IMR-90 (cell line): ENCODE data around the gene NUP43. TPM values are rescaled to one million over a fixed set of nuclear protein-coding genes. Genes with fewer than 3 reads are reported as not detected.

Source experiments
- ATAC-seq: fragments of 200-7000 bp; cut with Tn5 transposase; 2 replicates; pipeline ENCODE4 v1.9.1; 2020; ENCODE audit warnings: low read depth, mild to moderate bottlenecking, moderate library complexity
- Bru-seq: library from RNA; stranded (reverse); fragments of 400-500 nt; gene quantifications from one replicate; lab custom pipeline; 2021; lab: Mats Ljungman, UMichigan
- BruChase-seq, 2 experiments: library from RNA; stranded (reverse); fragments of 400-500 nt; gene quantifications; one replicate each; lab custom pipeline; 2021; lab: Mats Ljungman, UMichigan
- BruUV-seq: library from RNA; stranded (reverse); fragments of 400-500 nt; replicated peaks from 2 replicates; lab custom pipeline; 2021; lab: Mats Ljungman, UMichigan
- CTCF ChIA-PET: fragments of 300-600 bp; formaldehyde crosslinking; extraction: SDS; loops from one replicate; lab custom pipeline; 2021; ENCODE audit warnings: antibody characterized with exemption; lab: Yijun Ruan, JAX
- POLR2A ChIA-PET: fragments of 300-600 bp; sonication (Branson Sonifier 250); formaldehyde crosslinking; loops from one replicate; lab custom pipeline; 2022; ENCODE audit warnings: antibody characterized with exemption; ENCODE audit not compliant: unreplicated experiment; lab: Charles Lee
- DNase-seq: peaks from one replicate; pipeline ENCODE4 v3.0.0; 2013
- H2AFZ ChIP-seq: replicated peaks from 2 replicates; pipeline ENCODE3; 2013; ENCODE audit warnings: low read length, mild to moderate bottlenecking; ENCODE audit not compliant: poor library complexity
- H2AK5ac ChIP-seq: 2 replicates; pipeline ENCODE4 v1.6.1; 2013; ENCODE audit warnings: low read depth, low read length, inconsistent platforms
- H2AK9ac ChIP-seq: replicated peaks from 2 replicates; pipeline ENCODE3; 2013; ENCODE audit warnings: mild to moderate bottlenecking, low read depth, low read length, moderate library complexity; ENCODE audit not compliant: poor library complexity
- H2BK120ac ChIP-seq: 2 replicates; pipeline ENCODE4 v1.6.1; 2013; ENCODE audit warnings: low read depth, low read length, inconsistent platforms
- H2BK15ac ChIP-seq: 3 replicates; pipeline ENCODE4 v1.6.1; 2013; ENCODE audit warnings: low read depth, low read length, inconsistent platforms
- H2BK20ac ChIP-seq: 2 replicates; pipeline ENCODE4 v1.6.1; 2013; ENCODE audit warnings: low read depth, mild to moderate bottlenecking, inconsistent platforms, low read length, moderate library complexity
- H2BK5ac ChIP-seq: 2 replicates; pipeline ENCODE4 v1.6.1; 2013; ENCODE audit warnings: mild to moderate bottlenecking, low read depth, low read length, inconsistent platforms; ENCODE audit not compliant: poor library complexity, severe bottlenecking
- H3K14ac ChIP-seq: replicated peaks from 2 replicates; pipeline ENCODE4 v1.6.1; 2013; ENCODE audit warnings: low read depth, low read length, inconsistent platforms
- H3K18ac ChIP-seq: 2 replicates; pipeline ENCODE4 v1.6.1; 2013; ENCODE audit warnings: low read depth, low read length, control low read depth
- H3K23ac ChIP-seq: 2 replicates; pipeline ENCODE4 v1.6.1; 2013; ENCODE audit warnings: low read depth, low read length, inconsistent platforms
- H3K27ac ChIP-seq: 2 replicates; pipeline ENCODE4 v1.5.1; 2013; ENCODE audit warnings: mild to moderate bottlenecking, control low read depth, low read length; ENCODE audit not compliant: insufficient read depth
- H3K27me3 ChIP-seq: 2 replicates; pipeline ENCODE4 v1.6.1; 2013; ENCODE audit warnings: low read length; ENCODE audit not compliant: control insufficient read depth, insufficient read depth
- H3K36me3 ChIP-seq: 2 replicates; pipeline ENCODE4 v1.6.1; 2013; ENCODE audit warnings: low read length, mixed read lengths; ENCODE audit not compliant: control insufficient read depth, insufficient read depth
- H3K4ac ChIP-seq: 2 replicates; pipeline ENCODE4 v1.6.1; 2013; ENCODE audit warnings: low read depth, low read length, inconsistent platforms
- H3K4me1 ChIP-seq: 2 replicates; pipeline ENCODE4 v1.6.1; 2013; ENCODE audit warnings: low read length, mixed read lengths; ENCODE audit not compliant: control insufficient read depth, insufficient read depth
- H3K4me2 ChIP-seq: 2 replicates; pipeline ENCODE4 v1.6.1; 2013; ENCODE audit warnings: low read depth, mild to moderate bottlenecking, control low read depth, low read length, moderate library complexity
- H3K4me3 ChIP-seq: 2 replicates; pipeline ENCODE4 v1.5.1; 2013; ENCODE audit warnings: low read depth, mild to moderate bottlenecking, control low read depth, low read length, moderate library complexity; ENCODE audit not compliant: insufficient read depth
- H3K56ac ChIP-seq: 2 replicates; pipeline ENCODE4 v1.6.1; 2013; ENCODE audit warnings: low read length, inconsistent platforms; ENCODE audit not compliant: insufficient read depth; ENCODE audit errors: extremely low read depth
- H3K79me1 ChIP-seq, 2 experiments: 2 replicates each; pipeline ENCODE4 v1.6.1; 2013; ENCODE audit warnings: low read length in 2 of 2, inconsistent platforms in 1 of 2, low read depth in 1 of 2
- H3K9ac ChIP-seq: 2 replicates; pipeline ENCODE4 v1.6.1; 2013; ENCODE audit warnings: low read depth, low read length, control low read depth
- H3K9me1 ChIP-seq: 2 replicates; pipeline ENCODE4 v1.6.1; 2013; ENCODE audit warnings: low read length, inconsistent platforms; ENCODE audit not compliant: insufficient read depth
- H3K9me3 ChIP-seq: 2 replicates; pipeline ENCODE4 v1.6.1; 2013; ENCODE audit warnings: low read length; ENCODE audit not compliant: control insufficient read depth, insufficient read depth
- H4K20me1 ChIP-seq: 2 replicates; pipeline ENCODE4 v1.6.1; 2013; ENCODE audit warnings: low read length, inconsistent platforms; ENCODE audit not compliant: insufficient read depth
- H4K5ac ChIP-seq: 2 replicates; pipeline ENCODE4 v1.6.1; 2013; ENCODE audit warnings: mild to moderate bottlenecking, low read depth, low read length, control low read depth
- H4K8ac ChIP-seq, 2 experiments: 2 replicates each; pipeline ENCODE4 v1.6.1; 2013; ENCODE audit warnings: low read depth in 2 of 2, low read length in 2 of 2, control low read depth in 1 of 2, inconsistent platforms in 1 of 2
- H4K91ac ChIP-seq: 2 replicates; pipeline ENCODE4 v1.6.1; 2013; ENCODE audit warnings: low read depth, low read length, inconsistent platforms; ENCODE audit not compliant: insufficient read depth
- BHLHE40 ChIP-seq: fragments of 150-350 bp; IDR thresholded peaks from 2 replicates; pipeline ENCODE4 v1.6.1; 2016; ENCODE audit warnings: mild to moderate bottlenecking, low read depth, low read length
- CEBPB ChIP-seq: IDR thresholded peaks from 2 replicates; pipeline ENCODE4 v1.6.1; 2012; ENCODE audit warnings: low read depth, low read length, improper control_type of control experiment
- CHD1 ChIP-seq: IDR thresholded peaks from 2 replicates; pipeline ENCODE4 v1.6.1; 2012; ENCODE audit warnings: low read depth, low read length, improper control_type of control experiment
- MAFK ChIP-seq: IDR thresholded peaks from 2 replicates; pipeline ENCODE4 v1.6.1; 2012; ENCODE audit warnings: low read depth, low read length, improper control_type of control experiment
- MXI1 ChIP-seq: IDR thresholded peaks from 2 replicates; pipeline ENCODE4 v1.6.1; 2012; ENCODE audit warnings: low read depth, mild to moderate bottlenecking, low read length, moderate library complexity, borderline replicate concordance
- NFE2L2 ChIP-seq: fragments of 150-350 bp; IDR thresholded peaks from 2 replicates; pipeline ENCODE4 v1.6.1; 2016; ENCODE audit warnings: low read depth, mild to moderate bottlenecking, low read length
- POLR2A ChIP-seq: IDR thresholded peaks from 2 replicates; pipeline ENCODE4 v1.6.1; 2012; ENCODE audit warnings: mild to moderate bottlenecking, low read depth, low read length
- RAD21 ChIP-seq: IDR thresholded peaks from 2 replicates; pipeline ENCODE4 v1.6.1; 2012; ENCODE audit warnings: low read length, improper control_type of control experiment
- RFX5 ChIP-seq: IDR thresholded peaks from 2 replicates; pipeline ENCODE4 v1.8.0; 2012; ENCODE audit warnings: low read depth, mild to moderate bottlenecking, low read length, moderate library complexity
- WGBS, 2 experiments: methylation state at CpG; one replicate each; pipeline versions ENCODE4 v1.1.5 to v1.1.7; 2013; ENCODE audit warnings: missing lambda C conversion rate in 2 of 2; ENCODE audit not compliant: insufficient read length in 1 of 2; ENCODE audit errors: extremely low coverage in 2 of 2; 5-methylcytosine and 5-hydroxymethylcytosine counted together
- dilution Hi-C: fragments of 300-500 bp; cut with HindIII; formaldehyde crosslinking; loops from one replicate; pipeline ENCODE4 v1.14.3; 2018; ENCODE audit warnings: low sequenced_read_pairs; ENCODE audit not compliant: unreplicated experiment
- in situ Hi-C: fragments of 300-500 bp; cut with MboI; formaldehyde crosslinking; loops from 3 replicates; pipeline ENCODE4 v1.14.3; 2019; ENCODE audit warnings: low sequenced_read_pairs, inconsistent platforms, mixed read lengths
- intact Hi-C: fragments of 100-400 bp; cut with micrococcal nuclease; formaldehyde crosslinking; loops from 2 replicates; pipeline ENCODE4 v1.10.0; 2022
- long read RNA-seq: library from polyadenylated mRNA; unstranded; transcript quantifications from one replicate; pipeline ENCODE4 v2.0.0, GENCODE V29; 2021; ENCODE audit not compliant: unreplicated experiment
- polyA plus RNA-seq, 3 experiments: library from polyadenylated mRNA; depleted of rRNA; stranded (reverse); fragments of >200 nt; gene quantifications; 2 replicates each; pipeline ENCODE4 v1.2.3, GENCODE V29; 2012; ENCODE audit warnings: low replicate concordance in 1 of 3
- total RNA-seq: library from RNA; depleted of rRNA; stranded (reverse); fragments of >200 nt; gene quantifications from 2 replicates; pipeline ENCODE4 v1.2.3, GENCODE V29; 2012; rRNA removed
- TF ChIP-seq, protein P1 (sequence below): fragments of 150-350 bp; IDR thresholded peaks from 2 replicates; pipeline ENCODE4 v1.6.1; 2016; ENCODE audit warnings: low read depth, mild to moderate bottlenecking, low read length, moderate library complexity, borderline replicate concordance
- TF ChIP-seq, protein P2 (sequence below): conservative IDR thresholded peaks from 2 replicates; pipeline ENCODE4 v1.5.1; 2012; ENCODE audit warnings: mild to moderate bottlenecking, low read depth, low read length, improper control_type of control experiment

Gene NUP43, protein sequence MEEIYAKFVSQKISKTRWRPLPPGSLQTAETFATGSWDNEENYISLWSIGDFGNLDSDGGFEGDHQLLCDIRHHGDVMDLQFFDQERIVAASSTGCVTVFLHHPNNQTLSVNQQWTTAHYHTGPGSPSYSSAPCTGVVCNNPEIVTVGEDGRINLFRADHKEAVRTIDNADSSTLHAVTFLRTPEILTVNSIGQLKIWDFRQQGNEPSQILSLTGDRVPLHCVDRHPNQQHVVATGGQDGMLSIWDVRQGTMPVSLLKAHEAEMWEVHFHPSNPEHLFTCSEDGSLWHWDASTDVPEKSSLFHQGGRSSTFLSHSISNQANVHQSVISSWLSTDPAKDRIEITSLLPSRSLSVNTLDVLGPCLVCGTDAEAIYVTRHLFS
- total RNA-seq (35.0 and 40.5 TPM in 2 replicates), polyA plus RNA-seq (2012; rRNA removed) (7.7 and 14.2 TPM in 2 replicates), Bru-seq, nascent RNA (percentile 62 among the genes with signal in this experiment), BruChase-seq, experiment 1, labeled RNA remaining after a 6-hour chase (percentile 86 among the genes with signal in this experiment), BruChase-seq, experiment 2, labeled RNA remaining after a 2-hour chase (percentile 77 among the genes with signal in this experiment)
- 2.7 and 4.1 TPM in 2 replicates for polyA plus RNA-seq (2012; cell fraction: cytosol; rRNA removed)
- 3.4 and 16.8 TPM in 2 replicates for polyA plus RNA-seq (2012; cell fraction: nucleus; rRNA removed; ENCODE audit: low replicate concordance)
- long read RNA-seq, transcript NUP43-201 (8 exons, 3,874 nt) = major isoform, 8 of 9 reads
- long read RNA-seq, partial matches to known transcripts = 0 of 9 reads
- long read RNA-seq, other reads (novel, unspliced or antisense) = 1 of 9 reads

DNA sequence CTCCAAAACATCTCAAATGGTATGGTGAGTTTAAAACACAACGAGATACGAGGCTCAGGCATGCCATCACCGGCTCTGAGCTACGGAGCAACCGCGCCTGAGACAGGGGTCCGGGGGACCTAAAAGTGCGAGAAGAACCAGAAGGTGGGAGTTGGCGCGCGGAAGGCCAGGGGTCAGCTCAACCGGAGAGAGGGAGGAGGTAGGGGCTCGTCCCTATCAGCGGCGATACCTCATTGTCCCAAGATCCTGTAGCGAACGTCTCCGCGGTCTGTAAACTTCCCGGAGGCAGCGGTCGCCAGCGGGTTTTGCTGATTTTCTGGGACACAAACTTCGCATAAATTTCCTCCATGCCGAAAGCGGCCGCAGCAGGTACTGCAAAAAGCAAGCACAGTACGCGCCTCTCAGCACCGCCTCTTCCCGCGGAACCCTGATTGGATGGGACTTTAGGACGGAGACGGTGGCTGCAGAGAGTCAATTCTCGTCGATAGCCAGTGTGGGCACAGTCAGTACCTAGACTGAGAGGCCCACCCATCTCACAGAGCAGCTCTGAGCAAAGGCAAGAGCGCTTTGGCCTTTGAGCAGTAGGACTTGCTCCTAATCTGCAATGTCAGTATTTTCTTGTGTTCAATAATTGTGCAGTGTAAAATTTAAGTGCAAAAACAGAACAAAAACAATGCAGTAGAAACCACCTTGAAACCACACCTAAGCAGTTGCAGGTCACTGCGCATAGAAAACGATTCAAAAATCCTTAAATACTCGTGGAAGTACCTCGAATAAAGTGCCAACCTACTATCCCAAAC is at the start of gene NUP43:
Gene NUP43 (minus strand): TSS at position 383 of the 800 bp plus-strand sequence. CDS start 34 bp downstream, at position 349.
- H3K36me3 ChIP-seq = peaks cover 7% of the 10 kb centered on the region
- no peaks in the 10 kb centered on the region for H3K9me1 ChIP-seq
- peak within 1 kb of the TSS; percentile 91 for H2AFZ ChIP-seq
- peak within 1 kb of the TSS; percentile 53 for H3K56ac ChIP-seq
- H3K4me1 ChIP-seq = no peaks in the 10 kb centered on the region
- peak within 1 kb of the TSS; percentile 86 for H3K4me3 ChIP-seq
- intact Hi-C loops (no loop called here), in situ Hi-C loops (no loop called here), dilution Hi-C loops (no loop called here)
- BruUV-seq = no TSS peak
- peak within 1 kb of the TSS; percentile 71 for H2AK9ac ChIP-seq
- H3K27me3 ChIP-seq = no peaks in the 10 kb centered on the region
- peaks cover 4 to 26% of the 10 kb centered on the region in 2 experiments; a peak in 3 of 4 replicates for H3K79me1 ChIP-seq
- CTCF ChIA-PET = no interaction called here
- H3K4me2 ChIP-seq = peak within 1 kb of the TSS; percentile 77
- peaks cover 12% of the 10 kb centered on the region; the same call in 1 of the 2 replicates for H4K20me1 ChIP-seq
- H2BK120ac ChIP-seq = peak within 1 kb of the TSS; percentile 64; the same call in 1 of the 2 replicates
- H3K9me3 ChIP-seq = no peaks in the 10 kb centered on the region
- H2BK5ac ChIP-seq = peak within 1 kb of the TSS; percentile 75
- no peak within 1 kb of the TSS for H3K18ac ChIP-seq
- no peak within 1 kb of the TSS for H2BK20ac ChIP-seq
- H4K8ac ChIP-seq = peak within 1 kb of the TSS; percentile 91 to 100
- POLR2A ChIA-PET = no interaction called here
- 0 out of 3 replicates have a peak within 1 kb of the TSS, but pooled peaks have one; percentile 17 for H2BK15ac ChIP-seq
- H4K91ac ChIP-seq = peak within 1 kb of the TSS; percentile 83
- peak; percentile 95 for DNase-seq
- 8% methylated on average over 13 of the region's 41 CpGs; no CpG with 5 or more reads in 1 of the 2 experiments for WGBS, 2 experiments
- H2AK5ac ChIP-seq = peak within 1 kb of the TSS; percentile 71; the same call in 1 of the 2 replicates
- peak within 1 kb of the TSS; percentile 87 for H3K4ac ChIP-seq
- peak within 1 kb of the TSS; percentile 70 for H3K27ac ChIP-seq
- ATAC-seq = peak; percentile 77
- peak within 1 kb of the TSS; percentile 81 for H3K14ac ChIP-seq
- H3K9ac ChIP-seq = peak within 1 kb of the TSS; percentile 84
- peak within 1 kb of the TSS; percentile 42 for H3K23ac ChIP-seq
- peak within 1 kb of the TSS; percentile 89 for H4K5ac ChIP-seq
- TF ChIP-seq MXI1 = peak; percentile 90
- TF ChIP-seq, protein P1, sequence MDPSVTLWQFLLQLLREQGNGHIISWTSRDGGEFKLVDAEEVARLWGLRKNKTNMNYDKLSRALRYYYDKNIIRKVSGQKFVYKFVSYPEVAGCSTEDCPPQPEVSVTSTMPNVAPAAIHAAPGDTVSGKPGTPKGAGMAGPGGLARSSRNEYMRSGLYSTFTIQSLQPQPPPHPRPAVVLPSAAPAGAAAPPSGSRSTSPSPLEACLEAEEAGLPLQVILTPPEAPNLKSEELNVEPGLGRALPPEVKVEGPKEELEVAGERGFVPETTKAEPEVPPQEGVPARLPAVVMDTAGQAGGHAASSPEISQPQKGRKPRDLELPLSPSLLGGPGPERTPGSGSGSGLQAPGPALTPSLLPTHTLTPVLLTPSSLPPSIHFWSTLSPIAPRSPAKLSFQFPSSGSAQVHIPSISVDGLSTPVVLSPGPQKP = no peak
- no peak for TF ChIP-seq CHD1
- TF ChIP-seq, protein P2, sequence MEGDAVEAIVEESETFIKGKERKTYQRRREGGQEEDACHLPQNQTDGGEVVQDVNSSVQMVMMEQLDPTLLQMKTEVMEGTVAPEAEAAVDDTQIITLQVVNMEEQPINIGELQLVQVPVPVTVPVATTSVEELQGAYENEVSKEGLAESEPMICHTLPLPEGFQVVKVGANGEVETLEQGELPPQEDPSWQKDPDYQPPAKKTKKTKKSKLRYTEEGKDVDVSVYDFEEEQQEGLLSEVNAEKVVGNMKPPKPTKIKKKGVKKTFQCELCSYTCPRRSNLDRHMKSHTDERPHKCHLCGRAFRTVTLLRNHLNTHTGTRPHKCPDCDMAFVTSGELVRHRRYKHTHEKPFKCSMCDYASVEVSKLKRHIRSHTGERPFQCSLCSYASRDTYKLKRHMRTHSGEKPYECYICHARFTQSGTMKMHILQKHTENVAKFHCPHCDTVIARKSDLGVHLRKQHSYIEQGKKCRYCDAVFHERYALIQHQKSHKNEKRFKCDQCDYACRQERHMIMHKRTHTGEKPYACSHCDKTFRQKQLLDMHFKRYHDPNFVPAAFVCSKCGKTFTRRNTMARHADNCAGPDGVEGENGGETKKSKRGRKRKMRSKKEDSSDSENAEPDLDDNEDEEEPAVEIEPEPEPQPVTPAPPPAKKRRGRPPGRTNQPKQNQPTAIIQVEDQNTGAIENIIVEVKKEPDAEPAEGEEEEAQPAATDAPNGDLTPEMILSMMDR = peak; percentile 41
- TF ChIP-seq RAD21 = peak; percentile 25; the same call in 1 of the 2 replicates
- no peak for TF ChIP-seq POLR2A
- no peak for TF ChIP-seq CEBPB
- TF ChIP-seq MAFK = peak; percentile 1; the same call in 1 of the 2 replicates
- no peak for TF ChIP-seq BHLHE40
- TF ChIP-seq RFX5 = no peak
- TF ChIP-seq NFE2L2 = no peak
